Suprapubic skin (tissue), 4 donors: ENCODE results near the gene CCSER1. TPM values are rescaled to one million over a fixed set of nuclear protein-coding genes. Genes with fewer than 3 reads are reported as not detected.

Experiments
- DNase-seq, 2 donors: peaks; one replicate each; pipeline ENCODE4 v3.0.0-alpha.2; 2019; ENCODE audit warnings: low spot score in 2 of 2
- H3K27ac ChIP-seq: fragments of 200-600 bp; sonication (generic); one replicate; pipeline ENCODE4 v1.5.1; 2019
- H3K27me3 ChIP-seq: fragments of 200-600 bp; sonication (generic); one replicate; pipeline ENCODE4 v1.5.1; 2019
- H3K36me3 ChIP-seq: fragments of 200-600 bp; sonication (generic); one replicate; pipeline ENCODE4 v1.5.1; 2019
- H3K4me1 ChIP-seq: fragments of 200-600 bp; sonication (generic); one replicate; pipeline ENCODE4 v1.5.1; 2019
- H3K4me3 ChIP-seq: fragments of 200-600 bp; sonication (generic); one replicate; pipeline ENCODE4 v1.5.1; 2019; ENCODE audit warnings: mild to moderate bottlenecking
- H3K9me3 ChIP-seq: fragments of 200-600 bp; sonication (generic); one replicate; pipeline ENCODE4 v1.5.1; 2019
- EP300 ChIP-seq: sonication (generic); formaldehyde crosslinking; IDR thresholded peaks from one replicate; pipeline ENCODE4 v1.6.1; 2017; ENCODE audit warnings: antibody characterized with exemption
- POLR2A ChIP-seq, 2 donors: fragments of 450-650 bp; IDR thresholded peaks; one replicate each; pipeline ENCODE4 v1.6.1; 2017; ENCODE audit warnings: antibody characterized with exemption in 2 of 2, mild to moderate bottlenecking in 2 of 2, moderate library complexity in 2 of 2
- POLR2AphosphoS5 ChIP-seq, 3 donors: sonication (generic); formaldehyde crosslinking; IDR thresholded peaks; one replicate each; pipeline ENCODE4 v1.6.1; 2017; ENCODE audit warnings: antibody characterized with exemption in 3 of 3
- WGBS: methylation state at CpG from one replicate; pipeline ENCODE4 v1.1.5; 2018; 5-methylcytosine and 5-hydroxymethylcytosine counted together
- total RNA-seq, 4 donors: library from RNA; depleted of rRNA; stranded (reverse); fragments of >200 nt; gene quantifications; one replicate each; pipeline ENCODE4 v1.1.0, GENCODE V29; 2016
- TF ChIP-seq, protein P1 (sequence below), 2 donors: fragments of 200-600 bp in 1 of 2; fragments of 450-650 bp in 1 of 2; sonication (generic) in 1 of 2; IDR thresholded peaks; one replicate each; pipeline ENCODE4 v1.5.1; 2016 to 2019; ENCODE audit warnings: antibody characterized with exemption in 2 of 2, mild to moderate bottlenecking in 1 of 2, moderate library complexity in 1 of 2

The CCSER1 gene
- total RNA-seq, 4 donors from 2014 or later, result 6.7 to 39.5 (median 11.8) TPM

DNA sequence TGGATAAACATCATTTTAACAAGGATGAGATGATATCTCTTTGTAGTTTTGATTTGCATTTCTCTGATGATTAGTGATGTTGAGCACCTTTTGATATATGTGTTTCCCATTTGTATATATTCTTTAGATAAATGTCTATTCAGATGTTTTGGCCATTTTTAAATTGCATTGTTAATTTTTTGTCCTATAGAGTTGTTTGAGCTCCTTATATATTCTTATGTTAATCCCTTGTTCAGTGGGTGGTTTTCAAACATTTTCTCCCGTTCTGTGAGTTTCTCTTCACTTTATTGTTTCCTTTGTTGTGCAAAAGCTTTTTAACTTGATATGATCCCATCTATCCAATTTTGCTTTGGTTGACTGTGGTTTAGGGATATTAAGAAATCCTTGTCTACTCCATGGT lies 606.0 kb downstream of the CCSER1 start:
- Histone ChIP-seq H3K27me3 (no peaks in the 10 kb centered on the region), H3K4me1 (no peaks in the 10 kb centered on the region), H3K9me3 (no peaks in the 10 kb centered on the region), H3K4me3 (no peak overlapping the region), H3K27ac (no peak overlapping the region), H3K36me3 (no peaks in the 10 kb centered on the region)
- TF ChIP-seq, protein P1, sequence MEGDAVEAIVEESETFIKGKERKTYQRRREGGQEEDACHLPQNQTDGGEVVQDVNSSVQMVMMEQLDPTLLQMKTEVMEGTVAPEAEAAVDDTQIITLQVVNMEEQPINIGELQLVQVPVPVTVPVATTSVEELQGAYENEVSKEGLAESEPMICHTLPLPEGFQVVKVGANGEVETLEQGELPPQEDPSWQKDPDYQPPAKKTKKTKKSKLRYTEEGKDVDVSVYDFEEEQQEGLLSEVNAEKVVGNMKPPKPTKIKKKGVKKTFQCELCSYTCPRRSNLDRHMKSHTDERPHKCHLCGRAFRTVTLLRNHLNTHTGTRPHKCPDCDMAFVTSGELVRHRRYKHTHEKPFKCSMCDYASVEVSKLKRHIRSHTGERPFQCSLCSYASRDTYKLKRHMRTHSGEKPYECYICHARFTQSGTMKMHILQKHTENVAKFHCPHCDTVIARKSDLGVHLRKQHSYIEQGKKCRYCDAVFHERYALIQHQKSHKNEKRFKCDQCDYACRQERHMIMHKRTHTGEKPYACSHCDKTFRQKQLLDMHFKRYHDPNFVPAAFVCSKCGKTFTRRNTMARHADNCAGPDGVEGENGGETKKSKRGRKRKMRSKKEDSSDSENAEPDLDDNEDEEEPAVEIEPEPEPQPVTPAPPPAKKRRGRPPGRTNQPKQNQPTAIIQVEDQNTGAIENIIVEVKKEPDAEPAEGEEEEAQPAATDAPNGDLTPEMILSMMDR (IDR thresholded peaks at IDR 0.05), result no peak
- TF ChIP-seq POLR2AphosphoS5 (IDR thresholded peaks at IDR 0.05) (no peak), POLR2A (IDR thresholded peaks at IDR 0.05) (no peak), EP300 (no peak)
- WGBS, result 84% methylated on average over 1 of the region's 1 CpG
- DNase-seq, result no peak

GRCh38 chr4:90745176-90745575 lies 618.0 kb downstream of the CCSER1 start:
- Histone ChIP-seq H3K4me1 (no peaks in the 10 kb centered on the region), H3K27ac (no peak overlapping the region), H3K4me3 (no peak overlapping the region), H3K36me3 (no peaks in the 10 kb centered on the region), H3K27me3 (no peaks in the 10 kb centered on the region), H3K9me3 (no peaks in the 10 kb centered on the region)
- WGBS, result 97% methylated on average over 4 of the region's 4 CpGs
- no peak for DNase-seq
- TF ChIP-seq, protein P1 (IDR thresholded peaks at IDR 0.05), result no peak
- no peak for TF ChIP-seq EP300
- no peak for TF ChIP-seq POLR2A (IDR thresholded peaks at IDR 0.05)
- TF ChIP-seq POLR2AphosphoS5 (IDR thresholded peaks at IDR 0.05), result no peak

- H3K27me3 ChIP-seq, result no peaks in the 10 kb centered on the region
- DNase-seq, result no peak
- H3K9me3 ChIP-seq, result no peaks in the 10 kb centered on the region
- TF ChIP-seq POLR2AphosphoS5 (IDR thresholded peaks at IDR 0.05), result no peak
- TF ChIP-seq, protein P1 (IDR thresholded peaks at IDR 0.05), result no peak
- TF ChIP-seq POLR2A (IDR thresholded peaks at IDR 0.05), result no peak
- TF ChIP-seq EP300, result no peak
- H3K27ac ChIP-seq, result no peak overlapping the region
- no peak overlapping the region for H3K4me3 ChIP-seq
- no peaks in the 10 kb centered on the region for H3K4me1 ChIP-seq
- no peaks in the 10 kb centered on the region for H3K36me3 ChIP-seq
Observed at GRCh38 chr4:90753068-90753467, 625.9 kb downstream of the CCSER1 start.

DNA sequence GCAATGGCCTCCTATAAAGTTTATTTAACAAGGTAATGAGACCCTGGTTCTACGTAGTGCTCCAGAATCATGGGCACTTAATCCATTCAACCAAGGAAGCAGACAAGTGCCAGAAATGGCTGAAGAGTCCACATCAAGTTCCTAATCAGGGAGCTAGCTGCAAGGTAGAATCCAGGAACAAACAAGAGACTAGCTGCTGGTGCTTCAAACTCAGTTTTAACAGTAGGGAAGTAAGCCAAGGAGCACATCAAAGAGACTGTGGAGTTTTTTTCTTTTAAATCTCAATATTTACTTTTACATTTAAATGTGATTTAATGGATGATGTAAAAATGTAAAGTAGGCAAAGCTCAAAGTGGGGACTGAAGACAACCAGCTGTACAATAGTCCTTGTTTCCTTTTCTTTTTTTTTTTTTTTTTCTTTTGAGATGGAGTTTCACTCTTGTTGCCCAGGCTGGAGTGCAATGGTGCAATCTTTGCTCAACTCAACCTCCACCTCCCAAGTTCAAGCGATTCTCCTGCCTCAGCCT lies 630.4 kb downstream of the CCSER1 start:
- H3K27me3 ChIP-seq, result no peaks in the 10 kb centered on the region
- WGBS, result 93% methylated on average over 2 of the region's 2 CpGs
- DNase-seq, result no peak
- H3K4me3 ChIP-seq, result no peak overlapping the region
- no peak overlapping the region for H3K27ac ChIP-seq
- no peak for TF ChIP-seq POLR2AphosphoS5 (IDR thresholded peaks at IDR 0.05)
- TF ChIP-seq, protein P1 (IDR thresholded peaks at IDR 0.05), result no peak
- no peak for TF ChIP-seq POLR2A (IDR thresholded peaks at IDR 0.05)
- no peak for TF ChIP-seq EP300
- H3K4me1 ChIP-seq, result no peaks in the 10 kb centered on the region
- H3K9me3 ChIP-seq, result no peaks in the 10 kb centered on the region
- no peaks in the 10 kb centered on the region for H3K36me3 ChIP-seq

DNA sequence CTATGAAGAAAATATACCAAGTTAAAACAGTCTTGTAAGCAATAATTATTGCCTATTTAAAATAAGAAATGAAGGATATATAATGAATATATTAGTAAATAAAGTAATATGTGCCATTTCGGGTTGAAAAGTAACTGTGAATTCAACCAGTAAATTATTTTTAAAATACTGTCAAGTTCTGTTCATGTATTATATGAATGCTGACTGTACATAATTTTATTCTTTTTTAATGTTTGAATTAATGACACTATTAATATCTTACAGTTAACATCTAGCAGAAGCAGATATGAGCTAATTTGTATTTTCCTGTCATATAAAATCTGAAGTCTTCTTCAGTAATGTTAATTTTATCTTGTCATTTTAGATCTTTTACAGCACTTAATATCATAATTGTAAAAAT lies 632.9 kb downstream of the CCSER1 start:
- H3K27ac ChIP-seq, result no peak overlapping the region
- H3K27me3 ChIP-seq, result no peaks in the 10 kb centered on the region
- no peaks in the 10 kb centered on the region for H3K36me3 ChIP-seq
- 82% methylated on average over 1 of the region's 1 CpG for WGBS
- TF ChIP-seq, protein P1 (IDR thresholded peaks at IDR 0.05), result no peak
- TF ChIP-seq POLR2AphosphoS5 (IDR thresholded peaks at IDR 0.05) (no peak), POLR2A (IDR thresholded peaks at IDR 0.05) (no peak), EP300 (no peak)
- no peaks in the 10 kb centered on the region for H3K4me1 ChIP-seq
- no peak for DNase-seq
- H3K9me3 ChIP-seq, result no peaks in the 10 kb centered on the region
- H3K4me3 ChIP-seq, result no peak overlapping the region
